HG03103 (cell line): ENCODE measurements around the gene DRD2.
"Not testable (repeated sequence)": the region's sequence is repeated elsewhere in the genome, so short reads cannot be mapped to it uniquely, and the experiment has no call there.

Source experiments
- ATAC-seq: cut with Tn5 transposase; IDR thresholded peaks from one replicate; pipeline ENCODE4 v1.9.1; 2021; ENCODE audit warnings: low read depth; ENCODE audit not compliant: unreplicated experiment

DRD2 gene

GRCh38 chr11:113475160-113475761 is at the start of gene DRD2:
Gene DRD2, minus strand, starts transcription at chr11:113475398. Its CDS starts 50,747 bp downstream, at chr11:113424651.
- no peak for ATAC-seq

GRCh38 chr11:113523906-113524305 is 48.7 kb upstream of the DRD2 start:
- not testable (repeated sequence) for ATAC-seq

- ATAC-seq: no peak
These were observed 46.7 kb upstream of the DRD2 start for GRCh38 chr11:113521737-113522517.

- ATAC-seq: no peak
These were observed 44.9 kb upstream of the DRD2 start for GRCh38 chr11:113519989-113520613.

DNA sequence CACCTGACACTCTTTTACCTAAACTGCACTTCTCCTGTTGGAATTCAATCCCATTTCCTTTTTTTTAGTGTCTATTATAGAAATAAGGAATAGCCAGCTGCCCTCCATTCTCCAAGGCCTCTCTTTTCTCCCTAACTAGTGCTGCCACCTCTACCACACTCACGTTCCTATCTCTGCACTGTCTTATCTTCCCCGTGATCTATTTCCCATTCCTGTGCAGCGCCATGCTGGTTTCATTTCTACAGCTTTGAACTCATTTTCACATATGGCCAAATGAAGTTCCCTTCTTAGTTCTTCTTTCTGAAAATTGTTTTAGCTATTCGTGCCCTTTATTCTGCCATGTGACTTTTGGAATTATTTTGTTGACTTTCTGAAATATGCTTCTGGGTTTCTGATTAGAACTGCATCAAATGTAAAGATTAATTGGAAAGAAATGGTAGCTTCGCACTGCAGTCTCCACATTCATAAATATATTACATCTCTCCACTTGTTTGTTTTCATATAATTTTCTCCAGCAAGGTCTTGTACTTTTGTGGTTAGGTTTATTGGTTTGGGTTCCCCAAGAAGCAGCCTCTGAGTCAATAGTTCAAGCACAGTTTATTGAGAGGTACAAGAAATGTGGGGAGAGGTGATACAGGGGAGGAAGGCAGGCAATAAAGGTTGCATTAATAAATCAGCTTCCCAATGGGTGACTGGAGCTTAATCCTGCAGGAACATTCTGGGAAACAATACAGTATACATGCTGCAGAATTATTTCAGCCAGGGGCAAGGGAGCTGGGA is 43.7 kb upstream of the DRD2 start:
- ATAC-seq: no peak

GRCh38 chr11:113517361-113517760 is 42.2 kb upstream of the DRD2 start:
- no peak for ATAC-seq

DNA sequence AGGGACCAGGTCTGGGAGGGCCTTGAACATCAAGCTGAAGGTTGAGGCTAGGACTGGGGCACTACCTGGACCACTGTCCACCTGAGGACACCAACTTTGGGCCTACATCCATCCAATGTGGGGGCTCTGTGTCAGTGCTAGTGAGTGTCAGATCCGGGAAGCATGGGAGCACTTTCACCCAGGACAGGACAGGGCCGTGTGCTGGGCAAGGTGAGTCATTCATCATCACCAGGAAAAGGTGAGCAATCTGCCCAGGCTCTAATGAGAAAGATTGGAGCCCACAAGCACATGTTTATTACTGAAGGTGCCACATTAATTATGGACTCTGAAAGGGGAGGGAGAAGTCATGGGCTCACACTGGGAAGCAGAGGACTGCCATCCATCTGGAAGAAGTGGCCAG is 39.7 kb upstream of the DRD2 start:
- ATAC-seq: no peak

- no peak for ATAC-seq
These were observed 32.1 kb upstream of the DRD2 start for GRCh38 chr11:113507341-113507740.

GRCh38 chr11:113506893-113507292 is 31.7 kb upstream of the DRD2 start:
- no peak for ATAC-seq

DNA sequence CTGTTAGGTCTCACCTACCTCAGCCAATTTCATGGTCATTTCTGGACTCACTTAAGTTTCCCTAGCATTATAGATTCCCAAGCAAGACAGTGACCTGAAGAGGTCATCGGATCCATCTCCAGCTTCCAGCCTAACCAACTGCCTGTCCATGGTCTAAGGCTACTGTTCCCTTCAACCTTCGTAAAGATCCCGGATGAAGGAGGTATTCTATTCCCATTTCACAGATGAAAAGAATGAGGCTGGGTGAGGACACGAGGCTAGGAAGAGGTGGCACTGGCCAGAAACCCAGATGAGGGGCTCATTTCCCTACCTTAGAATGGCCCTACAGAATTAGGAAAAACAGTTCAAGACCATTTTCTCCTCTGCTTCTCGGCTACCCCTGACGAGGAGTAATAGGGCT is 31.3 kb upstream of the DRD2 start:
- no peak for ATAC-seq

GRCh38 chr11:113505541-113506375 is 30.6 kb upstream of the DRD2 start:
- no peak for ATAC-seq

- ATAC-seq: no peak
These were observed 29.8 kb upstream of the DRD2 start for GRCh38 chr11:113505046-113505445.

GRCh38 chr11:113504586-113504985 is 29.4 kb upstream of the DRD2 start:
- no peak for ATAC-seq

DNA sequence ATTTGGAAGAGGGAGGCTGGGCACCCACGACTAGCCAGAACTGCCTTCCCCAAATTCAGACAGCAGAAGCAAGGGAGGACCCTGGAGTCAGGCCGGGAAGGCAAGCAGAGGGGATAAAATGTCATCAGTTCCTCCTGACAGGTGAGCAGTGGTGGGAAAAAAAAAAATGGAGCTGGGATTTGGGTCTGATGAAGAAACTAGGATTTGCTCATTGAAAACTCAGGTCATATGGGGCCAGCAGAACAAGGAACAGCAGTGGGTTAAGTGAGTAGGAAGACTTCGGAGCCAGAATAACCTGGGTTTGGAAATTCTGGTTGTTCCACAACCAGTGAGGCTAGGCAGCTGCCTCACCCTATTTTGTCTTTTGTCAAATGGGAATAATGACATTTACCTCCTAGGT is 28.9 kb upstream of the DRD2 start:
- no peak for ATAC-seq

- no peak for ATAC-seq
These were observed 22.1 kb upstream of the DRD2 start for GRCh38 chr11:113497066-113497910.

- ATAC-seq: no peak
These were observed 20.9 kb upstream of the DRD2 start for GRCh38 chr11:113496026-113496651.

DNA sequence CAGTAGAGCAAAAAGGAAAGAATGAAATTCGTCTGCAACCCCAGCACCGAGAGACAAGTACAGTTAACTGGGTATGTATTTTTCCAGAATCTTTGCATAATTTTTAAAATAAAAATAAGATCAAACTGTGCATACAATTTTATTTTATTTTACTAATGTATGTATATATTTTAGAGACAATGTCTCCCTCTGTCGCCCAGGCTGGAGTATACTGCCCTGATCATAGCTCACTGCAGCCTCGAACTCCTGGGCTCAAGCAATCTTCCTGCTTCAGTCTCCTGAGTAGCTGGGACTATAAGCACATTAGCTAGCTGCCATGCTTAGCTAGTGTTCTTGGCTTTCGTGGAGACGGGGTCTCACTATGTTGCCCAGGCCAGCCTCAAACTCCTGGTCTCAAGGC is 18.8 kb upstream of the DRD2 start:
- ATAC-seq: no peak

DNA sequence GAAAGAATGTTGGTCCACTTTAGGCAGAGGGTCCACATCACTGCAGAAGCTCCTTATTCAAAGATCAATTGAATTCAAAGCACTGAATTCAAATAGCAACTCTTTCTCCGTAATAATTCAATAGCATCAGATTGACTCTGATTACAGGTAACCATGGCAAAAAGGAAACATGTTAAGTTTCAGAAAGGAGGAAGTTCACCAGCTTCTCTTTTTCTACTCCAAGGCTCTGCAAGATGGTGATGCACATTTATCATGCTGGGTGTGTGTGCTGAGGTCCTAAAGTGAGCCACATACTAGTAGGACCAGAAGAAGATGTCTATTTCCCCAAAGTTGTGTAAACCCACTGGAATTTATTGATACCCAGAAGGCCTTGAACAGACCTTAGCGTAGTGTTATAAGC is 18.0 kb upstream of the DRD2 start:
- ATAC-seq: no peak

DNA sequence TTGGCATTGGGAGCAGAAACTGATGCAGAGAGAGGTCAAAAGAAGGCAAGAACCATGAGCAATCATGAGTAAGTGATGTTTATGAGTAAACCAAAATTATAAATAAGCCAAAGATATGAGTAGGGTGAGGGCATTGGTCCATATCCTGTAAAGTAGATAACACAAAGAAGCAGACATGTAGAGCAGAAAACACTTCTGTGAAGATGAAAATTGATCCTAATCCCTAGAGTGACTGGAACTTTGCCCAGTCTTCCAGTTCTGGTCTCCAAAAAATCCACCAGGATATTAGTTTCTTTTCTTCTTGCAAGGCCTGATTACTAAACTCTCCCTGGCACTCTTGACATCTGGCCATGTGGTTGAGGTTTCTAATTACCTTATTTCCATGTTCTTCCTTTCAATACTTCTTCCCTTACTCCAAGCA is 13.7 kb upstream of the DRD2 start:
- no peak for ATAC-seq
